GM12872 (cell line): Measurements from ENCODE around the gene UBP1.

Experiments used
- TF ChIP-seq, protein P1 (sequence below): IDR thresholded peaks from 3 replicates; pipeline ENCODE4 v1.5.1; 2011; ENCODE audit warnings: low read depth, mild to moderate bottlenecking, low read length, moderate library complexity; ENCODE audit not compliant: insufficient read depth

Gene UBP1

DNA sequence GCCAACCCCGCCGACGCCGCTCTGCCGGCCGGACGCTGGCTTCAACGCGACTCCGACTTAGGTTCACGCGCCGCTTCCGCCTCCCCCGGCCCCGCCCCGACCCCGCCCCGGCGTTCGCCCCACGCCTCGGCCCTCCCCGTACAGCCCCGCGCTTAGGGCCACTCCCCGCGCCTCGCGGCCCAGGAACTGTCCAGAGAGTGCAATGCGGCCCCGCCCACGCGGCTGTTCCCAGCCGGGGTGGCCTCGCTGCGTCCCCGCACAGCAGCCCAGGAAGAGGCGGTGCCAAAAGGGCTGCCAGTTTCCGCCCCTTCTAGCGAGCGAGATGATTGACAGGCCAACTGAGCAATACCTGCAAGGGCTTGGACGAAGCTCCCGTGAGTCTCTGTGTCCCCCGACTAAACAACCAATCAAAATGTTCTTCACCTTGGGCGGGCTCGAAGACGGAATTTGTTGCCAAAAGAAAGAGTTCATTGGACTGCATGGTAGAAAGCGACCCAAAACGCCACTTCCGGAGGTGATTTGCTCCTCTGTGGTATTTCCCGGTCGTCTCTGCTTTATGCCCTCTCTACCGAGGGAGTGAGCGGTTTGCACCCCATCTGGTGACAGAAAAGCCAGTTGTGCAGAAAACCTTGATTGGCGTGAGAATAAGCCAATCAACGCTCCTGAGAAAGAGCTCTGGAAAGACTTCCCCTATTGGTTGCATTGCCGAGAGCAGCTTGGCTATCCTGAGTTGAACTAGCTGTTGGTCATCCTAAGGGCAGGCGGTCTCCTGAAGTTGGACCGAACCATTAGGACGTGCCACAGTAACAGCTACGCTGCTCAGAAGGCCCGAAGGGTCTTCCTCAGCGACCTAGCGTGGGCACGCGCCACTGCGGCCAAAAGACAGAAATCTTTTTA is at the start of gene UBP1:
UBP1 (minus strand) TSS at position 78 of the 897 bp plus-strand sequence. CDS start 557 bp downstream, outside the sequence.
- TF ChIP-seq, protein P1, sequence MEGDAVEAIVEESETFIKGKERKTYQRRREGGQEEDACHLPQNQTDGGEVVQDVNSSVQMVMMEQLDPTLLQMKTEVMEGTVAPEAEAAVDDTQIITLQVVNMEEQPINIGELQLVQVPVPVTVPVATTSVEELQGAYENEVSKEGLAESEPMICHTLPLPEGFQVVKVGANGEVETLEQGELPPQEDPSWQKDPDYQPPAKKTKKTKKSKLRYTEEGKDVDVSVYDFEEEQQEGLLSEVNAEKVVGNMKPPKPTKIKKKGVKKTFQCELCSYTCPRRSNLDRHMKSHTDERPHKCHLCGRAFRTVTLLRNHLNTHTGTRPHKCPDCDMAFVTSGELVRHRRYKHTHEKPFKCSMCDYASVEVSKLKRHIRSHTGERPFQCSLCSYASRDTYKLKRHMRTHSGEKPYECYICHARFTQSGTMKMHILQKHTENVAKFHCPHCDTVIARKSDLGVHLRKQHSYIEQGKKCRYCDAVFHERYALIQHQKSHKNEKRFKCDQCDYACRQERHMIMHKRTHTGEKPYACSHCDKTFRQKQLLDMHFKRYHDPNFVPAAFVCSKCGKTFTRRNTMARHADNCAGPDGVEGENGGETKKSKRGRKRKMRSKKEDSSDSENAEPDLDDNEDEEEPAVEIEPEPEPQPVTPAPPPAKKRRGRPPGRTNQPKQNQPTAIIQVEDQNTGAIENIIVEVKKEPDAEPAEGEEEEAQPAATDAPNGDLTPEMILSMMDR, result no peak

GRCh38 chr3:33488683-33489082 is 48.5 kb upstream of the UBP1 start:
- TF ChIP-seq, protein P1, result no peak

DNA sequence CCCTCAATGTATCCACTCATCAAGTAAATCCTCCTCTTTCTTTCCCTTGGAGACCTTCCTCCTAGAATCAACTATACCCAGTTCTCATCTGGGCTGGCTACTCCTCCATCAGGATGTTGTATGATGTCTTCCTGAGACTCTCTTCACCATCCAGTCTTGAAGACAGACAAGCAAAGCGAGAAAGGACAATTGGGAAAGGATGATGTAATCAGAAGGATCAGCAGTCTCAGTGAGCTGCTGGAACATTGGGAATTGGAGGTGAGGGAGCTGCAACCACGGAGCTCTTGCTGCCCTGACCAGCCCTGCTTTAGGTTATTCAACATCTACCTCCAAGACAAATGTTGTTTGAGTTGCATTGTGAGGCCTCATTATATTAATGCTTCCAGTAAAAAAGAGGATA is 48.0 kb upstream of the UBP1 start:
- TF ChIP-seq, protein P1, result no peak

DNA sequence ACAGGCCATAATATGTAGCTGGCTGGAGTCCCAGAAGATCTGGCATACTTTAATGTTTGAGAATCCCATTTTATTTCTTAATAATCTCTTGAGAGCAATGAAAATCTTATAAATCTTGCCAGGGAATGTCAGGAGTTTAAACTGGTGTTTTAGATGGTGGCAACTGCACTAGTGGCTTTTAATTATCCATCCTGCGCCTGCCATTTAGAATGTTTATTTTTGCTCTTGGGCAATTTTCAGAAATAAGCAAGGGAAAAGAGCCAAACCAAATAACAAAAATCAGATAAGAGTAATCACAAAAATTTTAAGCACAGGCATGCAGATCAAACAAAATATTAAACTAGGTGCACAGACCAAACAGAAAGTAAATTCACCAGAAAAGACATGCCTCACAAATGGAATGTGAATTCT is 41.9 kb upstream of the UBP1 start:
- TF ChIP-seq, protein P1, result no peak

GRCh38 chr3:33474896-33475295 is 34.7 kb upstream of the UBP1 start:
- TF ChIP-seq, protein P1, result no peak

DNA sequence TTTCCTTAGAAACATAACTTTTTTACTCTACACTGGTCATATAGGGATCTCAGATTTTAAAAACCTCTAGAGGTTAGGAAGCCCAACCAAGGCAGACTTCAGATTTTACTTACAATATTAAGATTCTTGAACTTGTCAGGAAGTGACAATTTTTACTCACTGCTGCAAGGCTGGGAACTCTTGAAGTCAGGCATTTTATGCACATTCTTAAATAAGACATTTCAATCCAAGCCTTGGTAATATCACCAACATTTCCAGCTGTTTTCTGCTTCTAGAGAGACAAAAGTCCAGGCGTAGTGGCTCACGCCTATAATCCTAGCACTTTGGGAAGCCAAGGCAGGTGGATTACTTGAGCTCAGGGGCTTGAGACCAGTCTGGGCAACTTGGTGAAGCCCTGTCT is 33.6 kb upstream of the UBP1 start:
- TF ChIP-seq, protein P1, result no peak

- TF ChIP-seq, protein P1, result no peak
Measured at GRCh38 chr3:33467786-33468185, 27.6 kb upstream of the UBP1 start.
